Measurements from ENCODE around the gene ABCA4.

ABCA4 gene

DNA sequence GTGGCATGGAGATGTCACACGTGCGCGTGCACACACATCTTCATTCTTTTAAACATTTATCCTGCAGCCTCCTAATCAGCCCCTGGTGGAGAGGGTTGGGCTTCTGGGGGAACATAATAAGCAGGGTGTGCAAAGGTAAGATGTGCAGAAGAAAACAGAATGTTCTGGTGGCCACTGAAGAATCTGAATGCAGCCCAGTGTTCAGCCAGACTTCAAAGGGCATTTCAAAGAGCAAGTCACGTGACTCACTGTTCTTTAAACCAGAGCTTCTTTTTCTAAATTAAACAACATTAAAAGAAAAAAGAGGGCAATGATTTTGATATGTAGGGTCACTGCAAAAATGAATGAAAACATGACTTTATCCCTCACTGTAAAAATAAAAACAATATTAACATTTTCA is 89.8 kb downstream of the ABCA4 start:
- no peak for DNase-seq (ENCODE audit: low read depth in 2 of 3, low spot score in 2 of 3)

DNA sequence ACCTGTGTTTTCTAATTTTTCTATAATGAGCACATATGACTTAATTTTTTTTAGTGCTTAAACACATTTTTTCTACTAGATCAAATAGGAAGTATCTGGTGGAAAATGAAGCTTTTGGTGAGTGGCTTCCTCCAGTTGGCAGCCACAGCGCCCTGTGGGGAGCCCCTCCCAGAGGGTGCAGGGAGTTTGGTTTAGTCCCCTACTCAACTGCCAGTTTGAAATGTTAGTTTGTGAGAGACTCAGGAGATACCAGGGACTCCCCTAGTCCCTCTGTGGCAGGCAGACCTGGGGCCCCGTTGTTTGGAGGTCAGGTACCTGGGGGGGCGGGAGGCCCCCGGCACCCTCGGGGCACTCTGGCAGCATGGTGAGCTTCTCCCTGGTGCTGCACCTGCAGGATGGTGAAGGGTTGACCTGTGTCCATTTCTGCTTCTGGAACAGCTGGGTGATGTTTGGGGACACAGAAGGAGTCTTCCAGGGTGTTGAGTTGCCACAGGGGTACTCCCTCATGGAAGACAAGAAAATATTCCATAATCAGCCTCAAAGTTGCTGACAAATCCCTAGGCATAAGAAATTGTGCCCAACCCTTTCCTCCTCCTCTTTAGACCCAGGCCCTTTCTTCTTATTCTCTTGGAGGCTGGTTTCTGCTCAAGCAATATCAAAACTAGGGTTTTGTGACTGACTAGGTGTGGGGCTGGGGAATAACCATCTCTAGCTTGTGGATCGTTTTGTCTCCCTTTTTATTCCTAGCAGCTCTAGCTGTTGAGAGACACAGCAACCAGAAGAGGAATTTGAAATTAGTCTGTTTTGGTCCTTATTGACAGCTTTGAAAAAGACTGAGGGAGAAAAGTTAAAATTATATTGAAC is 91.6 kb downstream of the ABCA4 start:
- DNase-seq (ENCODE audit: low read depth in 2 of 3, low spot score in 2 of 3): no peak

DNA sequence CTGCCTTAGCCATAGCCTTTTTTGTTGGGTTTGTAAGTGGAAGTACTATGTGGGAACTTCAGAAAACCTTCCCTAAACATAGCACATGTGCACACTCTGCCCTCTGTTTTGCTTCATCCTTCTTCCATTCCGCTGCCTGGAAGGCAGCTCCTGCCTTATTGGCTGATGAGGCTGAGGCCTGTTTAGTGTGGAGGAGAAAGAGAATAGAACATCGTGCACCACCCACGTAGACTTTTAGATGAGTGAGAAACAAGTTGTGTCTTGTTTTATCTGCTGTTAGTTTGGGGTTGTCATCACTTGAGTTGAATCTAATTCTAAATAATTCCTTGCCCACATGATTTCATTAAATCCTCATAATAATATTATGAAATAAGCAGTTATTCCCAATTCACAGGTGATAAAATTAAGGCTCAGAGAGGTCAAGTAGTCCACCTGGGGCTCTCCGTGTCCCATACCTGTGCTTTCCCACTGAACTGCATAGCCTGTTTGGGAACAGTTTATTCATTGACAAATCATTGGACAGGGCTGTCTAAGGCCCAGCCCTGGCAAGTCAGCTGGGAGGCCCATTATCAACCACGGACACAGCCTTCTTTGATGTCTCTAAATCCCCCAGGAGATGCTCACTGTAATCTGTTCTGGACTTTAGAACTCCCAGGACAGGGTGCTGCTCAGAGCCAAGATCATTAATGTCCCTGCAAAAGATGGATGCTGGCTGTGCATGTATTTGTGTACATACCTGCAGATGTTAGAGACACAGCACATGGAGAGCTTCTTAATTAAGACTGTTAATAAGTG is 93.0 kb downstream of the ABCA4 start:
- DNase-seq (ENCODE audit: low read depth in 2 of 3, low spot score in 2 of 3): no peak

DNA sequence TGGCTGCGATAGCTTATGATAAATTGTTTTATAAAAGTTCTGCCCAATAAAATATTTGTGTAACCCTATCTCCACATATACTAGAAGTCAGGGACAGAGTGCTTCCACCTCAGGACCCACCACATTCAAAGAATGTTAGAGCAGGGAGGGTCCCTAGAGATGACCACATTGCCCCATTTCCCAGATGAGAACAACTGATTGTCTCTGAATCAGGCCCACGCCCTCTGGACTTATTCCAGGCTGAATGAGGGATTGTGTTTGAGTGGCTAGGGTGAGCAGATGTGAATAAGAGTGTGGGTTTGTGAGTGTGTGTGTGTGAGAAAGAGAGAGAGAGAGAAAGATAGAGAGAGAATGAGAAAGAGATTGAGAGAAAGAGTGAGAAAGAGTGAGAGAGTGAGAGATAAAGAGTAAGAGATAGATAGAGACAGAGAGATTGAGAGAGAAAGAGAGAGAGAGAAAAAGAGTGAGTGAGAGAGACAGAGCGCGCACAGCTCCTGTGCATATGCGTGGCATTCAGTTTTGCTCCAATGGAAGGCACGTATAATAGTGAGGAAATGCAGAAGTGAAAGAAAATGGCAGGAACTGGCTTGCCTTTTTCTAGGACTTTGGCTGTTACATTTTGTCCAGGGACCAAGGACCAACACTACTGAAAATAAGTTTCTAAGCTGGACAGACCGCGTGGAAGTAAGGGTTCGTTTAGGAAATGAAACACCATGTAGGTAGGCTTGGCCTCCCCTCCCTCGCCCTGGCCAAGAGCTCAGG is 94.1 kb downstream of the ABCA4 start:
- no peak for DNase-seq (ENCODE audit: low read depth in 2 of 3, low spot score in 2 of 3)

DNA sequence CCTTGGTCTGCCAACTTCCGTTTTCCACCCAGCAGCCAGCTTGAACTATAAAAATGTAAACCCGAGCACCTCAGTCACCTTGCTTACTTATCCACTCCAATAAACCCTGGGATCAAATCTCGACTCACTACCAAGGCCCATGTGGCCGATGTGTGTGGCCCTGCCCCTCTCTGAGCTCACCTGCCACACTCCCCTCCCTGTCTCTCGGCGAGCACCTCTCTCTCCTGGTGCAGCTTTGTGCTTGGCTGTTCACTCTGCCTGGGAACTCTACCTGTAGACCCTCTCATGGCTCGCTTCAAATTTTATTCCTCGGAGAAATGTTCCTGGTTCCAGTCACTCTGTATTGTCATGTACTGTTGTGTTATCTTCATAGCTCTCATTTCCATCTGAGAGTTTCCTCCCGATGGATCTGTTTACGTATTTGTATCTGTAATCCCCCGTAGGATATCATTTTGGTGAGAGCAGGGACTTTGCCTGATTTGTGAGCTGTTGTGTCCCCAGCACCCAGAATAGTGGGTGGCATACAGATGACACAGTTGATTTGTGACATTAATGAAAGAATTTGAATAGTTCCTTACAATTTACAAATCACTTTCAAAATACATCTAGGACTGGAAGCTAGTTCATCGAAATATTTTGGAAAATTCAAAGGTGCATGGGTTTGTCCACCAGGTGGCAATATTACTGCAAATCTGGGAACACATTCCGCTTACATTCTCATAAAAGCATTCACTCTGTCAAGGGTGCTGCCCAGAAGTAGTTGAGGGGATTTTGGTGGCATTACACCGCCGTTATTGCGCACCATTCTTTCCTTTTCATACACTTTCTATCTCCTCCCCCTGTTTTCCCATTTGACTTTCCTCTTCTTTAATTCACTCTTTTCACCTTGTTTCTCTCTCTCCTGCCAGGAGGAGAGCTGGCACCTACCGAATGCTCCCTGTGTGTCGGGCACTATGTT is 95.3 kb downstream of the ABCA4 start:
- DNase-seq (ENCODE audit: low read depth in 2 of 3, low spot score in 2 of 3): no peak

DNA sequence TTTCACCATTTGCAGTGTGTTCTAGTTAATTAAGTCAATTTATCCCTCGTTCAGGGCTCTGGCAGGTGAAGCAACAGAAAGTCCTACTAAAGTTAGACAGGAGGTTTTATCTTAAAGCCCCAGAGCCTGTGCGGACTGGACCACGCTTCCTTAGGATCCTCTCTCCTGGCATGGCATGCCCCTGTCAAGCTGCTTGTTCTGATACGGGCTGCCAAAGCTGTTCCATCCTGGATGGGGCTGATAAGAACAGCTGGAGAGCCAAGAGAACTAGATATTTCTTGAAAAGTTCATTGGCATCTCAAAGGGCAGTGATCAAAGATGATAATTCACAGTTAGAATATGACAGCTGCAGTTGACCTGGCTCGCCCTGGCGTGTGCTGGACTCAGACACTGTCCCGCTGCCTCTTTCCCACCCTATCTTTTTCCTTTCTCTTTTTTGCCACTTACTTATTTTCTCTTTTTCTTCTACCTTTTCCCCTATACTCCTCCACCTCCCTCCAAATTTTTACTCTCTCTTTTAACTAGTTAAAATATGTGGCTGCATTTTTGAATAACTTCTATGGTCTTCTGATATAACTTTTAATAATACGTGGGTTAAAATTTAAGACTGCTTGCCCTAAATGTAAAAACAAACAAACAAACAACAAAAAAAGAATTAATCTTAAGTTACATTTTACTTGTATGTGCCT is 96.7 kb downstream of the ABCA4 start:
- DNase-seq (ENCODE audit: low read depth in 2 of 3, low spot score in 2 of 3): no peak

DNA sequence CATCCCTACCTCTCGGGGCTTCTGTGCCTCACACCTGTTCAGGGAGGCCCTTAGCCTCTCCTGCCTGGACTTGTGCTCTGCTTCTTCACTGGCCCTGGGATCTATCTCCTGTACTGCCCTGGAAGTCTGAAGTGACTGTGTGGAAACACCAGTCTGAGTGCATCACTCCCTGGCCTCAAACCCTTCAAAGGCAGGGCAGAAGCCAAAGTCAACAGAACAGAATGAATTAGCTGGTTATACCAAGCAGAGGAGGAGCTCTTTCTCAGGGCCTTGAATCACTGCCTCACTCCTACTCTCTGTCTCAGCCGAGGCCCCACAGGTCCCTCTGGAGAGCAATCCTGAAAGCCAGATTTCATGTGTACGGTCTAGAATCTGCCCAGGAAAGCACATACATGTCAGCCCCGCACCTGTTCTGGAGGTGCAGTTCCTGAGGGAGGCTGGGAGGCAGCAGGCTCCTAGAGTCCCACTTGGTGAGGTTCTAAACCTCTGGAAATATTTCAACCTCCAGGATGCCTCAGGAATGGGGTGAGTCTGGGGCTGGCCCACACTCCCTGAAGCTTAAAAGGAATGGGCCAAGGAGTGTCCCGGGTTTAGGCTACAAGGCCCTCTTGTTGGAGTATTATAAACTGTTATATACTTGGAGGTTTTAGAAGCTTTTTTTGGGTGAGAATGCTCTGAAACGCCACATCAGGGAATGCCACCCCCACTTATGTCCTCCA is 98.3 kb downstream of the ABCA4 start:
- DNase-seq (ENCODE audit: low read depth in 2 of 3, low spot score in 2 of 3): no peak

DNA sequence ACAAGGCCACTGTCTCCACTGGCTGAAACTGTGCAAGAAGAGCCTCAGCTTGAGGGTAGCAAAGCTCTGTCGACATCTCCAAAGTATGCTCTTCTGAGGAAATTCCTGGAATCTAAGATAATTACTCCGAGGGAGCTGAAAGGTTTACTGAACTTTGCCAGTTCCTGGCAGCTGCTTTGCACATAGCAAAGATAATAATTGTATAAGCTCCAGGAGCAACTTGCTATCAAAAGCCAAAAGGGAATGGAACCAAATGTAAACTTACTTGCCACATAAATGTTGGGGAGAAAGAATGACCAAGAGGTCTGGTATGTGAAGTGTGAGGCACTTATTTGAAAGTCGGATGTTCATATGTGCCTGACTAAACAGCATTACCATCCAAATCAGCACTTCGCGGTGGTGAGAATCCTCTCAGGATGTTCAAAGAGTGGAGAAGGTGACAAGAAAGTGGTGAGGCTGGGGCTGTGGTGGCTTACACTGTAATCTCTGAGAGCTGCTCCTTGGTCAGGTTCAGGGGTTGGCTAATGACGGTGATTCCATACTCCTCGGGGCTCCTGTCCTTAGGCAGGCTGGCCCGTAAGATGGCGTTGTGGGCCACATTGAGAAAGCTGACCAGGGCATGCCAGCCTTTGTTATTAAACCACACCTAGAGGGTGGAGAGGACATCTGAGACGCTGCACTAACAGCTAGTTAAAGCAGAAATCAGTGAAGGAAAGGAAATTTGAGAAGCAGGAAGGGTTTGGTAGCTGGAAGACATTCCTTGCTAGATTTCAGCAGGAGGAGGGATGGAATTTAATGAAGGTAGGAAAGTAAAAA is 100.0 kb downstream of the ABCA4 start:
- DNase-seq (ENCODE audit: low read depth in 2 of 3, low spot score in 2 of 3): no peak

DNA sequence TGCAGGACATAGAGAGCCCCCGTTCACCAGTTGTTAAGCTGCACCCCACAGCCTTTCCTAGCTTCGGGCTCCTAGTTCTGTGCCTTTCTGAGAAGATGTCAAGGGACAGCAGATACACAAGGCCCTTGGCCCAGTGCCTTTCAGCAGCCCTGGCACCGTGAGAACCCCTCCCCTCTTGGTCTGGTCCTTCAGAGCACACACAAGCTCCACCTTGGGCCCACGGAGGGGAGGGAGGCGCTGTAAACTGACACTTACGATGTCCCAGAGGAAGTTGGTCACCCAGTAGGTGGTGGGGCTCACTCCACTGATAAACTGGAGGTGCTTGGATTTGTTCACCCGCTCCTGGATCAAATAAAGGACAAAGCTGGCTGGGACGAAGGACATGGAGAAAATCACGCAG is 101.6 kb downstream of the ABCA4 start:
- no peak for DNase-seq (ENCODE audit: low read depth in 2 of 3, low spot score in 2 of 3)

DNA sequence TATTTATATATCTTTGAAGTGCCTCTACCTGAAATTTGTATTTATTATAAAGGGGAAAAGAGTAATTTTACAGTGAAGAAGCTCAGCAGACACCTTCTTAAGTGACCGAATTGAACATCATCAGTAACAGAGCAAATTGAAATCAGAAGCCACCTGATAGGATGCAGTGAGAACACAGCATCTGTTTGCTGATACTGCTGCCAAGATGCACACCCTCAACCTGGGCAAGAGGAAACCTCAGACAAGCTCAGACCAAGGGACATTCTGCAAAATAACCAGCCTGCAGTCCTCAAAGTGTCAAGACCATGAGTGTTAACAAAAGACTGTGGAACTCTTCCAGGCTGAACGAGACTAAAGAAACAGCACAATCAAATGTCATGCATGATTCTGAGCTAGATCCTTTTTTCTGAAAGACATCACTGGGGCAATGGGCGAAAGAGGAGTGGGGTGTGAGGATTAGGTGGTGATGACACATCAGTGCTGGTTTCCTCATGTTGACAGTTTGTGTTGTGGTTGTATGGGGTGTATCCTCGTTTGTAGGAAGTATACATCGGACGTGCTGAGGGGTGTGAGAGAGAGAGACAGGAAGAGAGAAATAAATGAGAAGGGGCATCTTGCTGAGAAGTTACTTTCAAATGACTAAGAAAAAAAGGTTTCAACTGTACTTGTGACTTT is 103.7 kb downstream of the ABCA4 start:
- no peak for DNase-seq (ENCODE audit: low read depth in 2 of 3, low spot score in 2 of 3)

DNA sequence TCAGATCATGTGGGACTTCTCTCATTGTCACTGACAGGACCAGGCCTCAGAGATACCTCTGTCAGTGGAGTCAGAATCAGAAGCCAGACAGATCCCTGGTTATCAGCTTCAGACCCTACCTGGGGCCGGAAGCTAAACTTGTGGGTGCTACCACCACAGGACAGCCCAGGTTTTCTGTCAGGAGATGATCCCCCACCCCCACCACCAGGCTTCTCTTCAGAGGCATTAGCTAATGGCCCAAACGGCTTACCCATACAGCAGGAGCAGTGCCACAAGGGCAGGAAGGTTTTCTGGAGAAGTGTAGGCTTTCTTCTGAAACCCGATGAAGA is 105.5 kb downstream of the ABCA4 start:
- DNase-seq (ENCODE audit: low read depth in 2 of 3, low spot score in 2 of 3): no peak

DNA sequence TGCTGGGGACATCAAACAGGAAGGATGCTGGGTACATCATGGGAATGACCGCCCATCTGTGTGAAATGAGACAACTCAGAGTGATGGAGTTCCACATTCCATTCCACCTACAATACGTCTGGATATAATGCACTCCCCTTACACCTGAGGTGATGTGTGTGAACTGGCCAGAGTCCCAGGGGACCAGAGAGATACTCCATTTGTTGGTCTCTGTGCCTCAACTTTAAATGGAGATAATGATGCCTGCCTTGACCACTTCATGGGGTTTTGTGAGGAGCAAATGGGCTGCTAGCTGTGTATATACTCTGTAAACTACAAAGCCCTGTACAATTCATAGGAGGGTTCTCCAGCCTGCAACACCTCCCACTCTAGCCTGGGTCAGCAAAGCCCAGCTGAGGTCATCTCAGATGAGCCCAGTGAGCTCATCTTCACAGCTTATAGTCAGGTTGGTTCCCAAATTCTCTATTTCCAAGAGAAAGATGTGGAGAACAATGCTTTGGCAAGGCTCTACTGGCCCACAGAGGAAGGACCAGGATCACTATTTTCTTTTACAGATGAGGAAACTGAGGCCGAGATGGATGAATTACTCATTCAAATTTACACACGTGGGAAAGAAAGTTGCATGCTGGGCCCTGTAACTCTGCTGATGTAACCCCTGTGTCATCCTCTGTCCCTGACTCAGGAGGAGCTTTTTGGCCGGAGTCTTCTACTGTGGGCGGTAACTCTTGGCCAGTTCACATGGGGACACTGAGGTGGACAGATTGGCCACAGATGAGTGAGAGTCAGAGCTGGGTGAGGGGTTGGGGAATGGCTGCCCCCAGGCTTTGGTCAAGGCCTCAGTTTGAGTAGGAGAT is 106.1 kb downstream of the ABCA4 start:
- no peak for DNase-seq (ENCODE audit: low read depth in 2 of 3, low spot score in 2 of 3)

DNA sequence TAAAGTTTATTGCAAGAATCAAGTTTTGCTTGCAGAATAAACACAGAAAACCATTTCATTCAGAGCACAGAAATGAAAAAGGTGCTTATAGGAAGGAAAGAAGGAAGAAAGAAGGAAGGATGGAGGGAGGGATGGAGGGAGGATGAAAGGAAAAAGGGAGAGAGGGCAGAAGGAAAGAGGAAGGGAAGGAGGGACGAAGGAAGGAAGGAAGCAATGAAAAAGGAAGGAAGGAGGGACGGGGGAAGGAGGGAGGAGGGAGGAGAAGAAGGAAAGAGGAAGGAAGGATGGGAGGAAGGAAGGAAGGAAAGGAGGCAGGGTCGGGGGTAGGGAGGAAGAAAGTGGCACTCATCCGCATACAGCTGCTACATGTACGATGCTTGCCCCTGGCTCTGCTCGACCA is 106.9 kb downstream of the ABCA4 start:
- DNase-seq (ENCODE audit: low read depth in 2 of 3, low spot score in 2 of 3): no peak

DNA sequence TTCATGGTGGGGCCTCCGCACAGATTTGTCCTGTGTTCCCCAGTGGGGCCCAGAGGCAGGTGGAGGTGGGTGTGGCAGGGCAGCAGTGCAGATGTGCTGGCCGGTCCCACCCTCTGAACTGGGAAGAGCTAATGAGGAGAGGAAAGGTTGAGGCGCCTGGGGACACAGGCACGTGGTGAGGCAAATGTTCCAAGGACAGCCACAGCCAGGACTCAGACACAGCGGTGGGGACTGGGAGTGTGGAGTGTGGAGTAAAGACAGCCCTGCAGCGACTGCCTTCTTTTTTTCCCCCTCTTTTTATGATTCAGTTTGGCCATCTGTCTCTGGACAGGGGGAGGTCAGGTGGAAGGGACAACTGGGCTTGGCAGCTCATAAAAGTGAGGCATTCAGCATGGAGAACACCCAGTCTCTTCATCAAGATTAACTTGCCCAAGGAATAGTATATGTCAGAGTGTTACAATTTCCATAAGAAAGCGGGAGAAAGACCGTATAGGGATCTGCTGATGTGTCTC is 107.5 kb downstream of the ABCA4 start:
- no peak for DNase-seq (ENCODE audit: low read depth in 2 of 3, low spot score in 2 of 3)

DNA sequence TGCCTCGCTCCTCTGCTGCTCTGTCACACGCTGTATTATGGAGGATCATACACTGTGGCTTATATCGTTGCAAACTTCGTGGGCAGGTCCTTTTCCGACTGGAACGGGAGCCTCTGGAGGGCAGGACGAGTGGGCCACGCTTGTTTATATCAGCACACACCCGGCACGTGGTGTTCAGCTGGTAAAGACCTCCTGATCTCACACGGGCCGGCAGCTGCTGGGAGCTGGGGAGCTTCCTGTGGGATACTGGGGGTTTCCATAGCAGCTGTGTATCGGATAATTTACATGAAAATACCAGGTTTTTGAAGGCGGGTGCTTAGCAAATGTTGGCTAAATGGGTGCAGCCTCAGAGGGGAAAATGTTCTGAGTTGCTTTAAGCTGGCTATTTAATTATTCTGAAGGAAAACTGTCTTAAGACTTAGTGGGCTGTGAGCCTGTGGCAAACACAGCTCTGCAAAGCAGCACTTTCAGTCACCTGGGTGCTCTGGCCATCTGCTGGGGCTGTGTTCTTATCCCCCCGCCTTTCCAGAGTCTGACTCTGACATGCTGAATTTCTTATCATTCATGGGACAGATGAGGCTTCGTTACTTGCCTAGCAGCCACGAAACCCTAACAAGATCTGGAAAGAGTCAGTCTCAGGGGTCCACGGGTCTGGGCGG is 108.1 kb downstream of the ABCA4 start:
- no peak for DNase-seq (ENCODE audit: low read depth in 2 of 3, low spot score in 2 of 3)

Data from activated CD8-positive, alpha-beta memory T cell treated with anti-CD3 and anti-CD28 coated beads for 48 hours (primary cell).